Omental fat pad (tissue), 4 donors: ENCODE results near the gene COX18. TPM values are rescaled to one million over a fixed set of nuclear protein-coding genes. Genes with fewer than 3 reads are reported as not detected.

Experiments used
- ATAC-seq: fragments of 150-250 bp; one replicate; pipeline ENCODE4 v1.9.1; 2016; ENCODE audit warnings: mild to moderate bottlenecking, moderate library complexity; ENCODE audit not compliant: low FRiP score
- DNase-seq: peaks from one replicate; pipeline ENCODE4 v3.0.0-alpha.2; 2019; ENCODE audit warnings: low spot score
- total RNA-seq, 4 donors: library from RNA; depleted of rRNA; stranded (reverse); fragments of >200 nt; gene quantifications; one replicate each; pipeline ENCODE4 v1.1.0, GENCODE V29; 2016
- TF ChIP-seq, protein P1 (sequence below), 3 donors: fragments of 450-650 bp; IDR thresholded peaks; one replicate each; pipeline ENCODE4 v1.5.1; 2016 to 2017; ENCODE audit warnings: antibody characterized with exemption in 3 of 3, mild to moderate bottlenecking in 3 of 3, moderate library complexity in 2 of 3

Gene COX18
- total RNA-seq, 4 donors from 2014 or later, result 13.1 to 18.3 (median 15.7) TPM

- DNase-seq (no peak), ATAC-seq (no peak)
- TF ChIP-seq, protein P1, sequence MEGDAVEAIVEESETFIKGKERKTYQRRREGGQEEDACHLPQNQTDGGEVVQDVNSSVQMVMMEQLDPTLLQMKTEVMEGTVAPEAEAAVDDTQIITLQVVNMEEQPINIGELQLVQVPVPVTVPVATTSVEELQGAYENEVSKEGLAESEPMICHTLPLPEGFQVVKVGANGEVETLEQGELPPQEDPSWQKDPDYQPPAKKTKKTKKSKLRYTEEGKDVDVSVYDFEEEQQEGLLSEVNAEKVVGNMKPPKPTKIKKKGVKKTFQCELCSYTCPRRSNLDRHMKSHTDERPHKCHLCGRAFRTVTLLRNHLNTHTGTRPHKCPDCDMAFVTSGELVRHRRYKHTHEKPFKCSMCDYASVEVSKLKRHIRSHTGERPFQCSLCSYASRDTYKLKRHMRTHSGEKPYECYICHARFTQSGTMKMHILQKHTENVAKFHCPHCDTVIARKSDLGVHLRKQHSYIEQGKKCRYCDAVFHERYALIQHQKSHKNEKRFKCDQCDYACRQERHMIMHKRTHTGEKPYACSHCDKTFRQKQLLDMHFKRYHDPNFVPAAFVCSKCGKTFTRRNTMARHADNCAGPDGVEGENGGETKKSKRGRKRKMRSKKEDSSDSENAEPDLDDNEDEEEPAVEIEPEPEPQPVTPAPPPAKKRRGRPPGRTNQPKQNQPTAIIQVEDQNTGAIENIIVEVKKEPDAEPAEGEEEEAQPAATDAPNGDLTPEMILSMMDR (IDR thresholded peaks at IDR 0.05), result no peak
Measured at GRCh38 chr4:73098016-73098415, 28.5 kb upstream of the COX18 start.

- TF ChIP-seq, protein P1 (IDR thresholded peaks at IDR 0.05), result no peak
- DNase-seq, result no peak
- no peak for ATAC-seq
Measured at GRCh38 chr4:73092868-73093267, 23.4 kb upstream of the COX18 start.

- TF ChIP-seq, protein P1 (IDR thresholded peaks at IDR 0.05), result no peak
- DNase-seq (no peak), ATAC-seq (no peak)
Measured at GRCh38 chr4:73090738-73091137, 21.2 kb upstream of the COX18 start.

- ATAC-seq (no peak), DNase-seq (no peak)
- TF ChIP-seq, protein P1 (IDR thresholded peaks at IDR 0.05), result no peak
Measured at GRCh38 chr4:73087871-73088270, 18.4 kb upstream of the COX18 start.

GRCh38 chr4:73086095-73086868 is 16.8 kb upstream of the COX18 start:
- no peak for ATAC-seq
- DNase-seq, result no peak
- TF ChIP-seq, protein P1 (IDR thresholded peaks at IDR 0.05), result no peak

DNA sequence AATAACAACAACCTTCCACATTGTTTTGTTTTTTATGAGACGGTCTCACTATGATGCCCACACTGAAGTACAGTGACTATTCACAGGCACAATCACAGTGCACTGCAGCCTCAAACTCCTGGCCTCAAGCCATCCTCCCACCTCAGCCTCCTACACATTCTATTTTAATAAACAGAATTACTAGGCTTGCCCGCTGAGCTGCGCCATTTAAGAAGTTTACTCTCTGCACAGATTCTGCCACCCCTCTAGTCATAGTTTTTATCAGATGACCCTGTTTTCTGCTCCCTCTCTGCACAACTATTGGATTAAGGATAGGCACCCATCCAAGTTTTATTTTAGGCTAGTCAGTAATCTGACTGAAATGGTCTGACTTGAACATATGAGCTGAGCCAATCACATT is 11.3 kb upstream of the COX18 start:
- ATAC-seq, result no peak
- TF ChIP-seq, protein P1 (IDR thresholded peaks at IDR 0.05), result no peak

GRCh38 chr4:73075832-73076231 is 6.3 kb upstream of the COX18 start:
- TF ChIP-seq, protein P1 (IDR thresholded peaks at IDR 0.05), result no peak
- no peak for DNase-seq
- no peak for ATAC-seq

More for the DNA sequence above, 11.3 kb upstream of the COX18 start:
- DNase-seq, result no peak
